ENCODE data around the gene SFMBT1. TPM values are rescaled to one million over a fixed set of nuclear protein-coding genes. Genes with fewer than 3 reads are reported as not detected.

SFMBT1 gene
- total and polyA plus RNA-seq, 2 donors from 2014 or later: 3.4 to 16.0 TPM

- peaks cover 0 to 4% (median 0%) of the 10 kb centered on the region in 3 donors for H3K4me1 ChIP-seq (ENCODE audit: control insufficient read depth in 2 of 3, insufficient read depth in 2 of 3, low read depth in 1 of 3, low read length in 3 of 3)
- DNase-seq (no peak), FAIRE-seq (no peak)
- H3K9ac ChIP-seq (ENCODE audit: low read length in 3 of 3): no peak overlapping the region
- H3K9me3 ChIP-seq (ENCODE audit: control insufficient read depth in 2 of 3, insufficient read depth in 1 of 3, low read length in 3 of 3): no peaks in the 10 kb centered on the region
- no peak overlapping the region for H3K4me3 ChIP-seq (ENCODE audit: low read length in 3 of 3)
- H3K27me3 ChIP-seq (ENCODE audit: control insufficient read depth, insufficient read depth, low read length): no peaks in the 10 kb centered on the region
- TF ChIP-seq CTCF (IDR thresholded peaks at IDR 0.05; ENCODE audit: borderline replicate concordance, extremely low read depth, insufficient read depth): no peak
- no peak overlapping the region for H3K27ac ChIP-seq (ENCODE audit: low read depth in 2 of 2, low read length in 2 of 2)
- no peaks in the 10 kb centered on the region for H3K36me3 ChIP-seq (ENCODE audit: control insufficient read depth in 2 of 3, insufficient read depth in 3 of 3, low read length in 3 of 3)
- intact Hi-C loops (cut with DNase I): no loop called here
These were observed 172.3 kb downstream of the SFMBT1 start for GRCh38 chr3:52873433-52874159.

GRCh38 chr3:52872245-52872644 is 173.6 kb downstream of the SFMBT1 start:
- no peaks in the 10 kb centered on the region for H3K27me3 ChIP-seq (ENCODE audit: control insufficient read depth, insufficient read depth, low read length)
- H3K4me3 ChIP-seq (ENCODE audit: low read length in 3 of 3): no peak overlapping the region
- no peak for FAIRE-seq
- DNase-seq: no peak
- no peak for TF ChIP-seq CTCF (IDR thresholded peaks at IDR 0.05; ENCODE audit: borderline replicate concordance, extremely low read depth, insufficient read depth)
- peaks cover 0 to 7% (median 0%) of the 10 kb centered on the region in 3 donors for H3K4me1 ChIP-seq (ENCODE audit: control insufficient read depth in 2 of 3, insufficient read depth in 2 of 3, low read depth in 1 of 3, low read length in 3 of 3)
- intact Hi-C loops (cut with DNase I): no loop called here
- H3K9ac ChIP-seq (ENCODE audit: low read length in 3 of 3): no peak overlapping the region
- H3K36me3 ChIP-seq (ENCODE audit: control insufficient read depth in 2 of 3, insufficient read depth in 3 of 3, low read length in 3 of 3): no peaks in the 10 kb centered on the region
- H3K27ac ChIP-seq (ENCODE audit: low read depth in 2 of 2, low read length in 2 of 2): no peak overlapping the region
- no peaks in the 10 kb centered on the region for H3K9me3 ChIP-seq (ENCODE audit: control insufficient read depth in 2 of 3, insufficient read depth in 1 of 3, low read length in 3 of 3)

- no peak for FAIRE-seq
- DNase-seq: no peak
- no peaks in the 10 kb centered on the region for H3K27me3 ChIP-seq (ENCODE audit: control insufficient read depth, insufficient read depth, low read length)
- H3K9me3 ChIP-seq (ENCODE audit: control insufficient read depth in 2 of 3, insufficient read depth in 1 of 3, low read length in 3 of 3): no peaks in the 10 kb centered on the region
- no peak overlapping the region for H3K9ac ChIP-seq (ENCODE audit: low read length in 3 of 3)
- H3K36me3 ChIP-seq (ENCODE audit: control insufficient read depth in 2 of 3, insufficient read depth in 3 of 3, low read length in 3 of 3): no peaks in the 10 kb centered on the region
- H3K4me3 ChIP-seq (ENCODE audit: low read length in 3 of 3): no peak overlapping the region
- intact Hi-C loops (cut with DNase I): no loop called here
- H3K4me1 ChIP-seq (ENCODE audit: control insufficient read depth in 2 of 3, insufficient read depth in 2 of 3, low read depth in 1 of 3, low read length in 3 of 3): peaks cover 0 to 7% (median 0%) of the 10 kb centered on the region in 3 donors
- no peak overlapping the region for H3K27ac ChIP-seq (ENCODE audit: low read depth in 2 of 2, low read length in 2 of 2)
- TF ChIP-seq CTCF (IDR thresholded peaks at IDR 0.05; ENCODE audit: borderline replicate concordance, extremely low read depth, insufficient read depth): no peak
These were observed 174.1 kb downstream of the SFMBT1 start for GRCh38 chr3:52871761-52872160.
